ENCODE data around the gene UBA52. TPM values are rescaled to one million over a fixed set of nuclear protein-coding genes. Genes with fewer than 3 reads are reported as not detected.

UBA52 gene
- total and polyA plus RNA-seq, 2 of the 8 experiments (the other 6 are each of a cell fraction or from before 2014, with no cell fraction given) = 1,340 to 5,409 TPM

DNA sequence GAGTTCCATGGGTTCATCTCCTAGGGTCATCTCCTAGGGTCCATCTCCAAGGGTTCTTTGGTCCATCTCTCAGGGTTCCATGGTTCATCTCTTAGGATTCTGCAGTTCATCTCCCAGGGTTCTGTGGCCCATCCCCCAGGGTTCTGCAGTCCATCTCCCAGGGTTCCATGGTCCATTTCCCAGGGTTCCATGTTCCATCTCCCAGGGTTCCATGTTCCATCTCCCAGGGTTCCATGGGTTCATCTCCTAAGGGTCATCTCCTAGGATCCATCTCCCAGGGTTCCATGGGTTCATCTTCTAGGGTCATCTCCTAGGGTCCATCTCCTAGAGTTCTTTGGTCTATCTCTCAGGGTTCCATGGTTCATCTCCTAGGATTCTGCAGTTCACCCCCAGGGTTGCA, 45.9 kb downstream of the UBA52 start (continued):
- no peak for TF ChIP-seq EZH2 (IDR thresholded peaks at IDR 0.05; ENCODE audit: low read depth, low read length, severe bottlenecking)
- TF ChIP-seq JUND (IDR thresholded peaks at IDR 0.05; ENCODE audit: low read length) = no peak
- TF ChIP-seq HDAC2 (IDR thresholded peaks at IDR 0.05; ENCODE audit: borderline replicate concordance in 1 of 2, low read depth in 2 of 2, low read length in 2 of 2) = no peak
- TF ChIP-seq POU5F1 (IDR thresholded peaks at IDR 0.05; ENCODE audit: low read depth, low read length) = no peak
